GM12878 (cell line): ENCODE results near the gene TRAPPC6A. TPM values are rescaled to one million over a fixed set of nuclear protein-coding genes. Genes with fewer than 3 reads are reported as not detected.

Experiments used
- CBFB ChIP-seq: IDR thresholded peaks from 2 replicates; pipeline ENCODE4 v1.6.1; 2016; ENCODE audit warnings: antibody characterized with exemption, low read depth
- CEBPB ChIP-seq, 2 experiments: fragments of 150-350 bp in 1 of 2; IDR thresholded peaks; 2 replicates each; pipeline ENCODE4 v1.6.1; 2012 to 2014; ENCODE audit warnings: low read depth in 2 of 2, low read length in 2 of 2, borderline replicate concordance in 1 of 2, inconsistent platforms in 1 of 2
- EZH2 ChIP-seq: IDR thresholded peaks from 2 replicates; pipeline ENCODE4 v1.6.1; 2012; ENCODE audit warnings: low read depth, mild to moderate bottlenecking, control low read depth, inconsistent platforms, low read length, borderline replicate concordance; ENCODE audit not compliant: control insufficient read depth
- IKZF1 ChIP-seq: fragments of 450-650 bp; conservative IDR thresholded peaks from 2 replicates; pipeline ENCODE4 v1.6.1; 2017; ENCODE audit warnings: antibody characterized with exemption, mild to moderate bottlenecking
- IKZF2 ChIP-seq, 2 experiments: fragments of 450-650 bp; IDR thresholded peaks; 2 replicates each; pipeline ENCODE4 v1.6.1; 2017; ENCODE audit warnings: mild to moderate bottlenecking in 2 of 2, moderate library complexity in 2 of 2
- LARP7 ChIP-seq: fragments of 450-650 bp; IDR thresholded peaks from 2 replicates; pipeline ENCODE4 v1.6.1; 2017; ENCODE audit warnings: mild to moderate bottlenecking
- NFIC ChIP-seq: IDR thresholded peaks from 2 replicates; pipeline ENCODE4 v1.6.1; 2012; ENCODE audit warnings: low read depth, mild to moderate bottlenecking, inconsistent platforms, low read length, moderate library complexity
- NRF1 ChIP-seq: conservative IDR thresholded peaks from 2 replicates; pipeline ENCODE4 v1.6.1; 2011; ENCODE audit warnings: mild to moderate bottlenecking, low read depth, low read length, improper control_type of control experiment
- SMAD1 ChIP-seq: fragments of 450-650 bp; IDR thresholded peaks from 2 replicates; pipeline ENCODE4 v1.6.1; 2018; ENCODE audit warnings: mild to moderate bottlenecking, low read depth; ENCODE audit not compliant: partially characterized antibody
- SMAD5 ChIP-seq: IDR thresholded peaks from 2 replicates; pipeline ENCODE4 v1.6.1; 2016; ENCODE audit warnings: antibody characterized with exemption, low read depth
- SMARCA5 ChIP-seq: fragments of 450-650 bp; IDR thresholded peaks from 2 replicates; pipeline ENCODE4 v1.6.1; 2017; ENCODE audit warnings: mild to moderate bottlenecking
- SMC3 ChIP-seq: IDR thresholded peaks from 2 replicates; pipeline ENCODE4 v1.6.1; 2011; ENCODE audit warnings: low read length, improper control_type of control experiment, borderline replicate concordance
- SRF ChIP-seq, 2 experiments: IDR thresholded peaks; 2 replicates each; pipeline ENCODE4 v1.6.1; 2011; ENCODE audit warnings: low read depth in 2 of 2, low read length in 2 of 2, mild to moderate bottlenecking in 1 of 2, moderate library complexity in 1 of 2
- SUPT20H ChIP-seq: IDR thresholded peaks from 2 replicates; pipeline ENCODE4 v1.6.1; 2011; ENCODE audit warnings: low read depth, mild to moderate bottlenecking, low read length, moderate library complexity, borderline replicate concordance; ENCODE audit not compliant: control insufficient read depth
- TARDBP ChIP-seq: IDR thresholded peaks from 2 replicates; pipeline ENCODE4 v1.6.1; 2016; ENCODE audit warnings: borderline replicate concordance
- TCF7 ChIP-seq: IDR thresholded peaks from 2 replicates; pipeline ENCODE4 v1.6.1; 2014; ENCODE audit warnings: antibody characterized with exemption, borderline replicate concordance
- ZBED1 ChIP-seq: IDR thresholded peaks from 2 replicates; pipeline ENCODE4 v1.6.1; 2016; ENCODE audit warnings: borderline replicate concordance
- ZNF207 ChIP-seq: fragments of 450-650 bp; IDR thresholded peaks from 2 replicates; pipeline ENCODE4 v1.6.1; 2014; ENCODE audit warnings: antibody characterized with exemption, mild to moderate bottlenecking, borderline replicate concordance
- ZNF217 ChIP-seq: fragments of 450-650 bp; IDR thresholded peaks from 2 replicates; pipeline ENCODE4 v1.6.1; 2017; ENCODE audit warnings: antibody characterized with exemption, mild to moderate bottlenecking
- polyA plus RNA-seq, 11 experiments: library from polyadenylated mRNA; depleted of rRNA in 4 of 11; unstranded in 6 of 11; stranded (reverse) in 5 of 11; fragments of >200 nt; fragmentation: Nextera tagmentation in 4 of 11; fragmentation: Illumina TruSeq in 1 of 11; extraction: Ambion mirVana in 4 of 11; extraction: Trizol in 1 of 11; gene quantifications; 1 replicate in 1 of 11; 2 replicates in 10 of 11; pipeline versions ENCODE4 v1.2.1 to v1.2.3, GENCODE V29; 2011 to 2016; ENCODE audit warnings: inconsistent platforms in 2 of 11, missing spikeins in 2 of 11, low read depth in 1 of 11
- total RNA-seq, 4 experiments: library from RNA; depleted of rRNA in 3 of 4; stranded (reverse); fragments of >200 nt in 3 of 4; fragmentation: Illumina TruSeq in 1 of 4; extraction: Trizol in 1 of 4; gene quantifications; 2 replicates each; pipeline versions ENCODE4 v1.2.1 to v1.2.3, GENCODE V29; 2013 to 2021
- TF ChIP-seq, protein P1 (sequence below): IDR thresholded peaks from 2 replicates; pipeline ENCODE4 v1.6.1; 2011; ENCODE audit warnings: mild to moderate bottlenecking, low read depth, low read length, moderate library complexity; ENCODE audit not compliant: insufficient replicate concordance
- TF ChIP-seq, protein P2 (sequence below): fragments of 450-650 bp; IDR thresholded peaks from 2 replicates; pipeline ENCODE4 v1.6.1; 2018; ENCODE audit warnings: mild to moderate bottlenecking, low read depth, moderate library complexity; ENCODE audit not compliant: partially characterized antibody
- TF ChIP-seq, protein P3 (sequence below): fragments of 450-650 bp; IDR thresholded peaks from 2 replicates; pipeline ENCODE4 v1.6.1; 2017; ENCODE audit warnings: mild to moderate bottlenecking
- TF ChIP-seq, protein P4 (sequence below): IDR thresholded peaks from 2 replicates; pipeline ENCODE4 v1.6.1; 2012; ENCODE audit warnings: low read length, inconsistent platforms

Gene TRAPPC6A
- total and polyA plus RNA-seq, 10 of the 15 experiments (the other 5 are each of a cell fraction or from before 2014, with no cell fraction given): 1.8 to 83.9 (median 35.8) TPM

DNA sequence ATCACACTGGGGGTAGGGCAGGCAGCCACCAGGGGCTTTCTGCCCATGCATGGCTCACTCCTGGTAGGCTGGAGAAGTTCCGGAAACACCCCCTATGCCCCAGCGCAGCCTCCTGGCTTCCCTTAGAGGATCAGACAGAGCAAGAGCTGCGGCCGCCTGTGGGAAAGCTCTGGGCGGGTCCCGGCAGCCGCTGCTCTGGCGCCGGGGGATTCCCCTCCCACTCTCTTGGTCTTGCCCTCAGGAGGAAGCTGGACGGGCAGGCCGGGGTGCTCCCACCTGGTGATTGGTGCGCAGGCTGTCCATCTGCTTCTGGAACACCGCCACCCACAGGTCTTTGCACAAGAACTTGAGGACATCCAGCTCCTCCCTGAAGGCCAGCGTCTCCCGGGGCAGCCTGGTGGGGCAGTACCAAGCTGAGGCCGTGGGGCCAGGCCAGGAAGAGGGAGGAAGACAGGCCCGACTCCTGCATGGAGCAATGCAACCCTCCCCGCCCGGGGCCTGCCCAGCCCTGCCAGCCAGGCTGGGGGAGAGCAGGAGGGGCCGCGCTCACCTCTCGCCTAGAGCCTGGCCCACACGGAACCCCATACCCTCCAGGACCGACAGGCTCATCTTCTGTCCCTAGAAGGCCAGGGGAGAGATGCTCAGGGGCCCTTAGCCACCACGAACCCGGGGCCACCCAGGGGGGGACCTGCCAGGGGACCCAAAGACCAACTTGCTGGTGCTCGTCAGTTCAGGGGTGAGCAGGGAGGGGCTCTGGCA is 13.3 kb downstream of the TRAPPC6A start (continued):
- TF ChIP-seq, protein P1, sequence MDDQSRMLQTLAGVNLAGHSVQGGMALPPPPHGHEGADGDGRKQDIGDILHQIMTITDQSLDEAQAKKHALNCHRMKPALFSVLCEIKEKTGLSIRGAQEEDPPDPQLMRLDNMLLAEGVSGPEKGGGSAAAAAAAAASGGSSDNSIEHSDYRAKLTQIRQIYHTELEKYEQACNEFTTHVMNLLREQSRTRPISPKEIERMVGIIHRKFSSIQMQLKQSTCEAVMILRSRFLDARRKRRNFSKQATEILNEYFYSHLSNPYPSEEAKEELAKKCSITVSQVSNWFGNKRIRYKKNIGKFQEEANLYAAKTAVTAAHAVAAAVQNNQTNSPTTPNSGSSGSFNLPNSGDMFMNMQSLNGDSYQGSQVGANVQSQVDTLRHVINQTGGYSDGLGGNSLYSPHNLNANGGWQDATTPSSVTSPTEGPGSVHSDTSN: peak; percentile 88
- TF ChIP-seq SMARCA5 (peak; percentile 57; the same call in 1 of the 2 replicates), CBFB (0 out of 2 replicates have a peak, but pooled peaks have one; percentile 22), CEBPB (IDR thresholded peaks at IDR 0.05; ENCODE audit: borderline replicate concordance in 1 of 2, low read depth in 2 of 2, low read length in 2 of 2) (no peak), TARDBP (no peak), SMAD5 (no peak), NFIC (no peak), ZBED1 (no peak), TCF7 (no peak), IKZF2 (IDR thresholded peaks at IDR 0.05) (peak; percentile 41; a peak in 2 of 4 replicates), SUPT20H (no peak), ZNF207 (no peak), SMC3 (no peak), NRF1 (no peak), SMAD1 (no peak), EZH2 (no peak), SRF (IDR thresholded peaks at IDR 0.05; ENCODE audit: low read depth in 2 of 2, low read length in 2 of 2) (0 out of 4 replicates have a peak, but pooled peaks of 1 of the 2 experiments have one; percentile 11), ZNF217 (no peak), IKZF1 (peak; percentile 74), LARP7 (no peak)
- TF ChIP-seq, protein P2, sequence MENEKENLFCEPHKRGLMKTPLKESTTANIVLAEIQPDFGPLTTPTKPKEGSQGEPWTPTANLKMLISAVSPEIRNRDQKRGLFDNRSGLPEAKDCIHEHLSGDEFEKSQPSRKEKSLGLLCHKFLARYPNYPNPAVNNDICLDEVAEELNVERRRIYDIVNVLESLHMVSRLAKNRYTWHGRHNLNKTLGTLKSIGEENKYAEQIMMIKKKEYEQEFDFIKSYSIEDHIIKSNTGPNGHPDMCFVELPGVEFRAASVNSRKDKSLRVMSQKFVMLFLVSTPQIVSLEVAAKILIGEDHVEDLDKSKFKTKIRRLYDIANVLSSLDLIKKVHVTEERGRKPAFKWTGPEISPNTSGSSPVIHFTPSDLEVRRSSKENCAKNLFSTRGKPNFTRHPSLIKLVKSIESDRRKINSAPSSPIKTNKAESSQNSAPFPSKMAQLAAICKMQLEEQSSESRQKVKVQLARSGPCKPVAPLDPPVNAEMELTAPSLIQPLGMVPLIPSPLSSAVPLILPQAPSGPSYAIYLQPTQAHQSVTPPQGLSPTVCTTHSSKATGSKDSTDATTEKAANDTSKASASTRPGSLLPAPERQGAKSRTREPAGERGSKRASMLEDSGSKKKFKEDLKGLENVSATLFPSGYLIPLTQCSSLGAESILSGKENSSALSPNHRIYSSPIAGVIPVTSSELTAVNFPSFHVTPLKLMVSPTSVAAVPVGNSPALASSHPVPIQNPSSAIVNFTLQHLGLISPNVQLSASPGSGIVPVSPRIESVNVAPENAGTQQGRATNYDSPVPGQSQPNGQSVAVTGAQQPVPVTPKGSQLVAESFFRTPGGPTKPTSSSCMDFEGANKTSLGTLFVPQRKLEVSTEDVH: no peak
- TF ChIP-seq, protein P3, sequence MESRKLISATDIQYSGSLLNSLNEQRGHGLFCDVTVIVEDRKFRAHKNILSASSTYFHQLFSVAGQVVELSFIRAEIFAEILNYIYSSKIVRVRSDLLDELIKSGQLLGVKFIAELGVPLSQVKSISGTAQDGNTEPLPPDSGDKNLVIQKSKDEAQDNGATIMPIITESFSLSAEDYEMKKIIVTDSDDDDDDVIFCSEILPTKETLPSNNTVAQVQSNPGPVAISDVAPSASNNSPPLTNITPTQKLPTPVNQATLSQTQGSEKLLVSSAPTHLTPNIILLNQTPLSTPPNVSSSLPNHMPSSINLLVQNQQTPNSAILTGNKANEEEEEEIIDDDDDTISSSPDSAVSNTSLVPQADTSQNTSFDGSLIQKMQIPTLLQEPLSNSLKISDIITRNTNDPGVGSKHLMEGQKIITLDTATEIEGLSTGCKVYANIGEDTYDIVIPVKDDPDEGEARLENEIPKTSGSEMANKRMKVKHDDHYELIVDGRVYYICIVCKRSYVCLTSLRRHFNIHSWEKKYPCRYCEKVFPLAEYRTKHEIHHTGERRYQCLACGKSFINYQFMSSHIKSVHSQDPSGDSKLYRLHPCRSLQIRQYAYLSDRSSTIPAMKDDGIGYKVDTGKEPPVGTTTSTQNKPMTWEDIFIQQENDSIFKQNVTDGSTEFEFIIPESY: no peak
- TF ChIP-seq, protein P4, sequence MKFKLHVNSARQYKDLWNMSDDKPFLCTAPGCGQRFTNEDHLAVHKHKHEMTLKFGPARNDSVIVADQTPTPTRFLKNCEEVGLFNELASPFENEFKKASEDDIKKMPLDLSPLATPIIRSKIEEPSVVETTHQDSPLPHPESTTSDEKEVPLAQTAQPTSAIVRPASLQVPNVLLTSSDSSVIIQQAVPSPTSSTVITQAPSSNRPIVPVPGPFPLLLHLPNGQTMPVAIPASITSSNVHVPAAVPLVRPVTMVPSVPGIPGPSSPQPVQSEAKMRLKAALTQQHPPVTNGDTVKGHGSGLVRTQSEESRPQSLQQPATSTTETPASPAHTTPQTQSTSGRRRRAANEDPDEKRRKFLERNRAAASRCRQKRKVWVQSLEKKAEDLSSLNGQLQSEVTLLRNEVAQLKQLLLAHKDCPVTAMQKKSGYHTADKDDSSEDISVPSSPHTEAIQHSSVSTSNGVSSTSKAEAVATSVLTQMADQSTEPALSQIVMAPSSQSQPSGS: no peak
